Osteoblast (primary cell): ENCODE measurements around the gene KIF2C. TPM values are rescaled to one million over a fixed set of nuclear protein-coding genes. Genes with fewer than 3 reads are reported as not detected.
A peak's percentile ranks its signal among the peaks of the same experiment; 100 is the strongest.
"Not testable (repeated sequence)": the region's sequence is repeated elsewhere in the genome, so short reads cannot be mapped to it uniquely, and the experiment has no call there.

Experiments
- DNase-seq: peaks from one replicate; pipeline ENCODE4 v3.0.0; 2011; ENCODE audit warnings: low spot score, mixed read lengths; ENCODE audit not compliant: insufficient read length; ENCODE audit errors: missing footprints
- H2AFZ ChIP-seq: 2 replicates; pipeline ENCODE4 v1.6.0; 2011; ENCODE audit warnings: mild to moderate bottlenecking, low read length
- H3K27ac ChIP-seq: 2 replicates; pipeline ENCODE4 v1.5.1; 2011; ENCODE audit warnings: mild to moderate bottlenecking, low read depth, low read length, moderate library complexity
- H3K27me3 ChIP-seq: 2 replicates; pipeline ENCODE4 v1.6.0; 2012; ENCODE audit warnings: mild to moderate bottlenecking, control low read depth, inconsistent platforms, low read length, moderate library complexity; ENCODE audit not compliant: insufficient read depth
- H3K36me3 ChIP-seq: 2 replicates; pipeline ENCODE4 v1.5.1; 2011; ENCODE audit warnings: mild to moderate bottlenecking, low read length, control low read depth, moderate library complexity; ENCODE audit not compliant: insufficient read depth
- H3K4me1 ChIP-seq: 2 replicates; pipeline ENCODE4 v1.5.1; 2011; ENCODE audit warnings: mild to moderate bottlenecking, low read length, control low read depth, moderate library complexity; ENCODE audit not compliant: insufficient read depth
- H3K4me2 ChIP-seq: 2 replicates; pipeline ENCODE4 v1.6.0; 2011; ENCODE audit warnings: mild to moderate bottlenecking, low read length; ENCODE audit not compliant: insufficient read depth
- H3K4me3 ChIP-seq: fragments of 200-600 bp; sonication (generic); 3 replicates; pipeline ENCODE4 v1.5.1; 2012; ENCODE audit warnings: mild to moderate bottlenecking, low read length, inconsistent platforms; ENCODE audit not compliant: insufficient read depth
- H3K79me2 ChIP-seq: 2 replicates; pipeline ENCODE4 v1.6.0; 2012; ENCODE audit warnings: mild to moderate bottlenecking, low read length, control low read depth, inconsistent platforms; ENCODE audit not compliant: insufficient read depth
- H3K9me3 ChIP-seq: 2 replicates; pipeline ENCODE4 v1.5.1; 2011; ENCODE audit warnings: low read depth, low read length, control low read depth
- H4K20me1 ChIP-seq: 2 replicates; pipeline ENCODE4 v1.6.0; 2012; ENCODE audit warnings: mild to moderate bottlenecking, low read length, control low read depth; ENCODE audit not compliant: insufficient read depth
- total RNA-seq: library from RNA; depleted of rRNA; stranded (reverse); fragments of >200 nt; gene quantifications from 2 replicates; pipeline ENCODE4 v1.2.3, GENCODE V29; 2012
- TF ChIP-seq, protein P1 (sequence below): IDR thresholded peaks from 2 replicates; pipeline ENCODE4 v1.5.1; 2011; ENCODE audit warnings: mild to moderate bottlenecking, low read depth, low read length, moderate library complexity; ENCODE audit errors: extremely low read depth

Gene KIF2C
- total RNA-seq, 1 donor: 3.3 TPM

DNA sequence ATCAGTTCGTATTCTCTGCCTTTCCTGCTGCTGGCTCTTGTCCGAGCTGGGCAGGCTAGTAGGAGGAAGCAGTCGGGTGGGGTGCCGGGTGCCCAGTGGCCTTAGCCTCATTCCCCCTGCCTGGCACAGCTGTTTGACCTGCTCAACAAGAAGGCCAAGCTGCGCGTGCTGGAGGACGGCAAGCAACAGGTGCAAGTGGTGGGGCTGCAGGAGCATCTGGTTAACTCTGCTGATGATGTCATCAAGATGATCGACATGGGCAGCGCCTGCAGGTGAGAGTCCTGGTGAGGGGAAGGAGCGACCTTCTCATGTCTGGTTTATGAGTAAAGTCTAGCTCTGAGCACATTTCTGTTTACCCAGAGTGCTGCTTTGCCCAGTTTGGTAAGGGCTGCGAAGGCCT lies 19.4 kb downstream of the KIF2C start:
- Histone ChIP-seq H3K4me2 (no peak overlapping the region), H3K4me1 (no peaks in the 10 kb centered on the region), H3K36me3 (peaks cover 75% of the 10 kb centered on the region), H2AFZ (no peak overlapping the region), H3K4me3 (no peak overlapping the region), H3K79me2 (no peaks in the 10 kb centered on the region), H3K27ac (no peak overlapping the region), H3K27me3 (no peaks in the 10 kb centered on the region), H3K9me3 (no peaks in the 10 kb centered on the region), H4K20me1 (no peaks in the 10 kb centered on the region)
- no peak for DNase-seq
- TF ChIP-seq, protein P1, sequence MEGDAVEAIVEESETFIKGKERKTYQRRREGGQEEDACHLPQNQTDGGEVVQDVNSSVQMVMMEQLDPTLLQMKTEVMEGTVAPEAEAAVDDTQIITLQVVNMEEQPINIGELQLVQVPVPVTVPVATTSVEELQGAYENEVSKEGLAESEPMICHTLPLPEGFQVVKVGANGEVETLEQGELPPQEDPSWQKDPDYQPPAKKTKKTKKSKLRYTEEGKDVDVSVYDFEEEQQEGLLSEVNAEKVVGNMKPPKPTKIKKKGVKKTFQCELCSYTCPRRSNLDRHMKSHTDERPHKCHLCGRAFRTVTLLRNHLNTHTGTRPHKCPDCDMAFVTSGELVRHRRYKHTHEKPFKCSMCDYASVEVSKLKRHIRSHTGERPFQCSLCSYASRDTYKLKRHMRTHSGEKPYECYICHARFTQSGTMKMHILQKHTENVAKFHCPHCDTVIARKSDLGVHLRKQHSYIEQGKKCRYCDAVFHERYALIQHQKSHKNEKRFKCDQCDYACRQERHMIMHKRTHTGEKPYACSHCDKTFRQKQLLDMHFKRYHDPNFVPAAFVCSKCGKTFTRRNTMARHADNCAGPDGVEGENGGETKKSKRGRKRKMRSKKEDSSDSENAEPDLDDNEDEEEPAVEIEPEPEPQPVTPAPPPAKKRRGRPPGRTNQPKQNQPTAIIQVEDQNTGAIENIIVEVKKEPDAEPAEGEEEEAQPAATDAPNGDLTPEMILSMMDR: no peak

DNA sequence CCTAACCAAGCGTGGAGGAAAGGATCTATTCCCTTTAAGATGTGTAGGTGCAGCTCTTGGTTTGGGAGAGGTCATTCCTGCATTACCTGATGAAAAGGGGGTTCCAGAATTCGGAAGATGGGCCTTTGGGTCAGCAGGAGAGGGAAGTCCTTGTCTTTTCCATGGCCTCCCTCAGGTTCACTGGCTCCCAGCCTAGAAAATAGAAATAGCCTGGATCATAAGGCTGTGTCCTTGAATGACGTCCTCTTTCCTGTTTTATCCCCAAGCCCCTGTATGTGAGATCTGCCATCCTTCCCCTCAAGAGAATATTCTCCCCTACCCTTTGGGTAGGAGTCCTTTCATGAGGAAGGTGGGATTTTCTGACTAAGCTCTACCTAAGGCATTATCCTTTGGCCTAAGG lies 21.2 kb downstream of the KIF2C start:
- H3K79me2 ChIP-seq: no peaks in the 10 kb centered on the region
- H3K36me3 ChIP-seq: peaks cover 63% of the 10 kb centered on the region
- no peak overlapping the region for H3K4me3 ChIP-seq
- TF ChIP-seq, protein P1: no peak
- DNase-seq: no peak
- no peaks in the 10 kb centered on the region for H3K9me3 ChIP-seq
- no peak overlapping the region for H2AFZ ChIP-seq
- H3K4me2 ChIP-seq: no peak overlapping the region
- H3K4me1 ChIP-seq: no peaks in the 10 kb centered on the region
- no peak overlapping the region for H3K27ac ChIP-seq
- H4K20me1 ChIP-seq: no peaks in the 10 kb centered on the region
- H3K27me3 ChIP-seq: no peaks in the 10 kb centered on the region

DNA sequence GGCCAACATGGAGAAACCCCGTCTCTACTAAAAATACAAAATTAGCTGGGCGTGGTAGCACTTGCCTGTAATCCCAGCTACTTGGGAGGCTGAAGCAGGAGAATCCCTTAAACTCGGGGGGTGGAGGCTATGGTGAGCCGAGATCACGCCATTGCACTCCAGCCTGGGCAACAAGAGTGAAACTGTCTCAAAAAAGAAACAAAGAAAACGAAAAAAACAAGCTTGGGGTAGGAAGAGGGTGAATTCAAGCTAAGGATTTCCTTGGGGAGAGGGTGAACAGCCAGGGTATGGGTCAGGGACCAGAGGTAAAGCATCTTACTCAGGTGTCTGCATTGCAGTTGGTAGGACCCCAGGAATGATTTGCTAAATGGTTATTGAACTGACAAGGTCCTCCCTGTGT lies 26.8 kb downstream of the KIF2C start:
- H3K79me2 ChIP-seq, H2AFZ ChIP-seq, DNase-seq: not testable (repeated sequence)

DNA sequence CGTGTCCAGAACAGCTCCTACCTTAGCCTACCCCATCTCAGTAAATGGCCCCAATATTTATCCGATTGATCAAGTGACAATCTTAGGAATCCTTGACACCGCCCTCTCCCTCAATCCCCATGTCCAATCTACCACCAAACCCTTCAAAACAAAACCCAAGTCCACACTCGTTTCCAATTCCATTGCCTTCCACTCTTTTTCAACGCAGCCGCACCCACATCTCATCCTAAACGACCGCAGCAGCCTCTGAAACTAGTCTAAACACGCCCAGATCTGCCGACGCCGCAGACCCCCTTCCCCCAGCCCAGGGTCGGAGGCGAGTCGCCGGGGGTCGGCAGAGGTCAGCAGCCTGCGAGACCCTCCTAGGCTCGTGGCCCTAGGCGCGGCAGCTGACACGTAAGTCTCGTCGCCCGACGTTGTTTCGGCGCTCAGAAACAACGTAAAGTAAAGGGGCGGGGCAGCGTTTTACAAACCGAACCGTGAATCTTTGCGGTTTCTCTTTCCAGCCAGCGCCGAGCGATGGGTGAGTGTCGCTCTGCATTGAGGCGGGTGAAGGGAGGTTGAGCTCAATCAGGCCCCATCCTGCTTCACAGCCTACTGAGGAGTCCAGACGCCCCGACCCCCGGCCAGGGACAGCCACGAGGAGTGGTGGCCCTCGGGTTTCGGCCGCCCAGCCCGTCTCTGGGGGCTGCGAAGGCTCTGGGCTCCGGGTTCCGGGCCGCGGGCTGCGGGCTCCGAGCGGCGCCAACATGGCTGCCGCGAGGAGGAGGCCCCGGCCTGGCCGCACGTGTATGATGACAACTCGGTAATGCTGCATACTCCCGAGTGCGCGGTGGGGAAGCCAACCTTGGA lies 35.7 kb downstream of the KIF2C start, which contains the start of gene RPS8:
RPS8 (plus strand) TSS at position 463 of the 852 bp plus-strand sequence; CDS start at position 520, 57 bp downstream.
- Histone ChIP-seq H3K36me3 (peaks cover 42% of the 10 kb centered on the region), H3K4me1 (peaks cover 21% of the 10 kb centered on the region), H3K4me2 (peak within 1 kb of the TSS; percentile 97), H3K9me3 (no peaks in the 10 kb centered on the region), H3K4me3 (peak within 1 kb of the TSS; percentile 91), H3K79me2 (peaks cover 38% of the 10 kb centered on the region), H2AFZ (peak within 1 kb of the TSS; percentile 95), H3K27me3 (no peaks in the 10 kb centered on the region), H4K20me1 (peaks cover 35% of the 10 kb centered on the region), H3K27ac (peak within 1 kb of the TSS; percentile 97)
- TF ChIP-seq, protein P1: no peak
- peak; percentile 96 for DNase-seq

More for the DNA sequence above, 26.8 kb downstream of the KIF2C start:
- H4K20me1 ChIP-seq, H3K4me2 ChIP-seq, H3K27me3 ChIP-seq, H3K4me1 ChIP-seq, H3K9me3 ChIP-seq, H3K4me3 ChIP-seq, H3K27ac ChIP-seq: not testable (repeated sequence)
- H3K36me3 ChIP-seq: peaks cover 40% of the 10 kb centered on the region
